GM12875 (cell line): Measurements from ENCODE around the gene FBXO46.
"Not testable (repeated sequence)": the region's sequence is repeated elsewhere in the genome, so short reads cannot be mapped to it uniquely, and the experiment has no call there.

ENCODE experiments used
- H3K4me3 ChIP-seq: one replicate; pipeline ENCODE4 v1.5.1; 2011; ENCODE audit warnings: low read depth, low read length, control low read depth
- CTCF ChIP-seq: IDR thresholded peaks from 2 replicates; pipeline ENCODE4 v1.5.1; 2011; ENCODE audit warnings: low read depth, mild to moderate bottlenecking, control low read depth, inconsistent platforms, low read length, moderate library complexity, borderline replicate concordance; ENCODE audit not compliant: insufficient read depth

FBXO46 gene

GRCh38 chr19:45692187-45693105 lies 38.2 kb downstream of the FBXO46 start, which contains the start of gene QPCTL:
Gene QPCTL, plus strand, starts transcription at chr19:45692666. Its CDS starts 38 bp downstream, at chr19:45692704.
- TF ChIP-seq CTCF = no peak
- peak within 1 kb of the TSS; percentile 85 for H3K4me3 ChIP-seq

GRCh38 chr19:45691516-45692186 lies 39.0 kb downstream of the FBXO46 start, which contains the start of gene SNRPD2:
Gene SNRPD2, minus strand, starts transcription at chr19:45691953. Its CDS starts 65 bp downstream, at chr19:45691888.
- peak within 1 kb of the TSS; percentile 85 for H3K4me3 ChIP-seq
- TF ChIP-seq CTCF = no peak

DNA sequence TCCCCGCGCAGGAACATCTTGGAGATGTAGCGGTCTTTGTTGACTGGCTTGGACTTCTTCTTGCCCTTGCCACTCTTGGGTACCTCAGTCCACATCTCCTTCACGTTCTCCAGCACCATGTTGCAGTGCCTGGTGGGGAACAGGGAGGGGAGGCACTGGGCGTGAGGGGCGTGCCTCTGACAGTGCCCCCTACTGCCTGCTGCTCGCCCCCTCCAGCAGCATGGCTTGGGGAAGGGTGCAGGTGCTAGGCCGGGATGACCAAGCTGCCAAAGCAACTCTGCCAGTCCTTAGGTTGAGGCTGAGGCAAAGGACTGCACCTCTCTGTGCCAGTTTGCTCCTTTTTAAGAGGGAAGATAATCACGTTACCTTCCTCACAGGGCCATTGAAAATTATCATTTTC lies 43.1 kb downstream of the FBXO46 start:
- H3K4me3 ChIP-seq = no peak overlapping the region
- TF ChIP-seq CTCF = no peak

GRCh38 chr19:45685045-45685444 lies 45.7 kb downstream of the FBXO46 start:
- H3K4me3 ChIP-seq = not testable (repeated sequence)

- no peak for TF ChIP-seq CTCF
- no peak overlapping the region for H3K4me3 ChIP-seq
These were observed 47.8 kb downstream of the FBXO46 start for GRCh38 chr19:45682908-45683307.

- H3K4me3 ChIP-seq = no peak overlapping the region
- TF ChIP-seq CTCF = no peak
These were observed 48.6 kb downstream of the FBXO46 start for GRCh38 chr19:45682117-45682516.

GRCh38 chr19:45681391-45682015 lies 49.2 kb downstream of the FBXO46 start:
- peak; percentile 99 for TF ChIP-seq CTCF
- H3K4me3 ChIP-seq = peak overlapping the region; percentile 3
